ENCODE measurements around the gene MGAM2.

GRCh38 chr7:142120524-142120923, 9.0 kb downstream of the MGAM2 start:
- TF ChIP-seq, protein P1, sequence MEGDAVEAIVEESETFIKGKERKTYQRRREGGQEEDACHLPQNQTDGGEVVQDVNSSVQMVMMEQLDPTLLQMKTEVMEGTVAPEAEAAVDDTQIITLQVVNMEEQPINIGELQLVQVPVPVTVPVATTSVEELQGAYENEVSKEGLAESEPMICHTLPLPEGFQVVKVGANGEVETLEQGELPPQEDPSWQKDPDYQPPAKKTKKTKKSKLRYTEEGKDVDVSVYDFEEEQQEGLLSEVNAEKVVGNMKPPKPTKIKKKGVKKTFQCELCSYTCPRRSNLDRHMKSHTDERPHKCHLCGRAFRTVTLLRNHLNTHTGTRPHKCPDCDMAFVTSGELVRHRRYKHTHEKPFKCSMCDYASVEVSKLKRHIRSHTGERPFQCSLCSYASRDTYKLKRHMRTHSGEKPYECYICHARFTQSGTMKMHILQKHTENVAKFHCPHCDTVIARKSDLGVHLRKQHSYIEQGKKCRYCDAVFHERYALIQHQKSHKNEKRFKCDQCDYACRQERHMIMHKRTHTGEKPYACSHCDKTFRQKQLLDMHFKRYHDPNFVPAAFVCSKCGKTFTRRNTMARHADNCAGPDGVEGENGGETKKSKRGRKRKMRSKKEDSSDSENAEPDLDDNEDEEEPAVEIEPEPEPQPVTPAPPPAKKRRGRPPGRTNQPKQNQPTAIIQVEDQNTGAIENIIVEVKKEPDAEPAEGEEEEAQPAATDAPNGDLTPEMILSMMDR (conservative IDR thresholded peaks at IDR 0.05 in 1 of 2, IDR thresholded peaks at IDR 0.05 in 1 of 2; ENCODE audit: low read depth in 1 of 2, low read length in 2 of 2): no peak
- TF ChIP-seq EZH2 (IDR thresholded peaks at IDR 0.05; ENCODE audit: low read length, missing control alignments): no peak
